GM20000 (cell line): Measurements from ENCODE around the gene ZNF280C.

Source experiments
- DNase-seq: peaks from one replicate; pipeline ENCODE4 v3.0.0; 2012; ENCODE audit warnings: low spot score
- CTCF ChIP-seq: IDR thresholded peaks from 2 replicates; pipeline ENCODE4 v1.5.1; 2012; ENCODE audit warnings: mild to moderate bottlenecking, control low read depth; ENCODE audit errors: extremely low read depth, missing control alignments

ZNF280C gene

GRCh38 chrX:130158311-130158710, 110.4 kb downstream of the ZNF280C start:
- DNase-seq, result no peak
- no peak for TF ChIP-seq CTCF

GRCh38 chrX:130155564-130155963, 113.1 kb downstream of the ZNF280C start:
- DNase-seq, result no peak
- no peak for TF ChIP-seq CTCF
